ENCODE measurements around the gene RAB4A.

The RAB4A gene

DNA sequence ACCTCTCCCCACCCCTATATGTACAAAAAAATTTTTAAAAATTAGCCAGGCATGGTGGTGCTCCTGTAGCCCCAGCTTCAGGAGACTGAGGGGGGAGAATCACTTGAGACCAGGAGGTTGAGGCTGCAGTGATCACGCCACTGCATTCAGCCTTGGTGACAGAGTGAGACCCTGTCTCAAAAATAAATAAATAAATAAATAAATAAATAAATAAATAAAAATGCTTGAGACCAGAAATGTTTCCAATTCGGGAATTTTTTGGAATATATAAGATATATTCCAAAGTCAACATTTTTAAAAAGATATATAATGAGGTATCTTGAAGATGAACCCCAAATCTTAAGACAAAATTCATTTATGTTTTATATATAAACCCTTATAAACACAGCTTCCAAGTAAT is 42.4 kb upstream of the RAB4A start (continued):
- TF ChIP-seq, protein P1, sequence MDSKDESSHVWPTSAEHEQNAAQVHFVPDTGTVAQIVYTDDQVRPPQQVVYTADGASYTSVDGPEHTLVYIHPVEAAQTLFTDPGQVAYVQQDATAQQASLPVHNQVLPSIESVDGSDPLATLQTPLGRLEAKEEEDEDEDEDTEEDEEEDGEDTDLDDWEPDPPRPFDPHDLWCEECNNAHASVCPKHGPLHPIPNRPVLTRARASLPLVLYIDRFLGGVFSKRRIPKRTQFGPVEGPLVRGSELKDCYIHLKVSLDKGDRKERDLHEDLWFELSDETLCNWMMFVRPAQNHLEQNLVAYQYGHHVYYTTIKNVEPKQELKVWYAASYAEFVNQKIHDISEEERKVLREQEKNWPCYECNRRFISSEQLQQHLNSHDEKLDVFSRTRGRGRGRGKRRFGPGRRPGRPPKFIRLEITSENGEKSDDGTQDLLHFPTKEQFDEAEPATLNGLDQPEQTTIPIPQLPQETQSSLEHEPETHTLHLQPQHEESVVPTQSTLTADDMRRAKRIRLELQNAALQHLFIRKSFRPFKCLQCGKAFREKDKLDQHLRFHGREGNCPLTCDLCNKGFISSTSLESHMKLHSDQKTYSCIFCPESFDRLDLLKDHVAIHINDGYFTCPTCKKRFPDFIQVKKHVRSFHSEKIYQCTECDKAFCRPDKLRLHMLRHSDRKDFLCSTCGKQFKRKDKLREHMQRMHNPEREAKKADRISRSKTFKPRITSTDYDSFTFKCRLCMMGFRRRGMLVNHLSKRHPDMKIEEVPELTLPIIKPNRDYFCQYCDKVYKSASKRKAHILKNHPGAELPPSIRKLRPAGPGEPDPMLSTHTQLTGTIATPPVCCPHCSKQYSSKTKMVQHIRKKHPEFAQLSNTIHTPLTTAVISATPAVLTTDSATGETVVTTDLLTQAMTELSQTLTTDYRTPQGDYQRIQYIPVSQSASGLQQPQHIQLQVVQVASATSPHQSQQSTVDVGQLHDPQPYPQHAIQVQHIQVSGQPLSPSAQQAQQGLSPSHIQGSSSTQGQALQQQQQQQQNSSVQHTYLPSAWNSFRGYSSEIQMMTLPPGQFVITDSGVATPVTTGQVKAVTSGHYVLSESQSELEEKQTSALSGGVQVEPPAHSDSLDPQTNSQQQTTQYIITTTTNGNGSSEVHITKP (tag by site-specific recombination; IDR thresholded peaks at IDR 0.05): no peak
- no peak for TF ChIP-seq ZNF416 (tag by site-specific recombination; IDR thresholded peaks at IDR 0.05)
- no peak for TF ChIP-seq ZNF121 (tag by site-specific recombination; IDR thresholded peaks at IDR 0.05)
- no peak for TF ChIP-seq ZNF274 (IDR thresholded peaks at IDR 0.05; ENCODE audit: low read length)
- no peak for TF ChIP-seq ZNF274 (tag by site-specific recombination; IDR thresholded peaks at IDR 0.05; ENCODE audit: borderline replicate concordance)
- TF ChIP-seq ZBTB1 (tag by site-specific recombination; IDR thresholded peaks at IDR 0.05): 0 out of 2 replicates have a peak, but pooled peaks have one; percentile 58
- TF ChIP-seq ZNF768 (tag by site-specific recombination; IDR thresholded peaks at IDR 0.05): no peak
- TF ChIP-seq, protein P2, sequence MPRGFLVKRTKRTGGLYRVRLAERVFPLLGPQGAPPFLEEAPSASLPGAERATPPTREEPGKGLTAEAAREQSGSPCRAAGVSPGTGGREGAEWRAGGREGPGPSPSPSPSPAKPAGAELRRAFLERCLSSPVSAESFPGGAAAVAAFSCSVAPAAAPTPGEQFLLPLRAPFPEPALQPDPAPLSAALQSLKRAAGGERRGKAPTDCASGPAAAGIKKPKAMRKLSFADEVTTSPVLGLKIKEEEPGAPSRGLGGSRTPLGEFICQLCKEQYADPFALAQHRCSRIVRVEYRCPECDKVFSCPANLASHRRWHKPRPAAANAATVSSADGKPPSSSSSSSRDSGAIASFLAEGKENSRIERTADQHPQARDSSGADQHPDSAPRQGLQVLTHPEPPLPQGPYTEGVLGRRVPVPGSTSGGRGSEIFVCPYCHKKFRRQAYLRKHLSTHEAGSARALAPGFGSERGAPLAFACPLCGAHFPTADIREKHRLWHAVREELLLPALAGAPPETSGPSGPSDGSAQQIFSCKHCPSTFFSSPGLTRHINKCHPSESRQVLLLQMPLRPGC (tag by site-specific recombination; IDR thresholded peaks at IDR 0.05): no peak
- peak; percentile 79; the same call in 1 of the 2 replicates for TF ChIP-seq ZNF292 (tag by site-specific recombination; IDR thresholded peaks at IDR 0.05; ENCODE audit: borderline replicate concordance, low read depth)
- TF ChIP-seq ZNF394 (tag by site-specific recombination; IDR thresholded peaks at IDR 0.05; ENCODE audit: borderline replicate concordance): peak; percentile 93; the same call in 1 of the 2 replicates
- no peak for TF ChIP-seq ZNF174 (tag by site-specific recombination; IDR thresholded peaks at IDR 0.05)
- peak; percentile 93 for TF ChIP-seq ZNF404 (tag by site-specific recombination; IDR thresholded peaks at IDR 0.05)
- TF ChIP-seq ZEB2 (tag by site-specific recombination; IDR thresholded peaks at IDR 0.05): no peak
- TF ChIP-seq, protein P3, sequence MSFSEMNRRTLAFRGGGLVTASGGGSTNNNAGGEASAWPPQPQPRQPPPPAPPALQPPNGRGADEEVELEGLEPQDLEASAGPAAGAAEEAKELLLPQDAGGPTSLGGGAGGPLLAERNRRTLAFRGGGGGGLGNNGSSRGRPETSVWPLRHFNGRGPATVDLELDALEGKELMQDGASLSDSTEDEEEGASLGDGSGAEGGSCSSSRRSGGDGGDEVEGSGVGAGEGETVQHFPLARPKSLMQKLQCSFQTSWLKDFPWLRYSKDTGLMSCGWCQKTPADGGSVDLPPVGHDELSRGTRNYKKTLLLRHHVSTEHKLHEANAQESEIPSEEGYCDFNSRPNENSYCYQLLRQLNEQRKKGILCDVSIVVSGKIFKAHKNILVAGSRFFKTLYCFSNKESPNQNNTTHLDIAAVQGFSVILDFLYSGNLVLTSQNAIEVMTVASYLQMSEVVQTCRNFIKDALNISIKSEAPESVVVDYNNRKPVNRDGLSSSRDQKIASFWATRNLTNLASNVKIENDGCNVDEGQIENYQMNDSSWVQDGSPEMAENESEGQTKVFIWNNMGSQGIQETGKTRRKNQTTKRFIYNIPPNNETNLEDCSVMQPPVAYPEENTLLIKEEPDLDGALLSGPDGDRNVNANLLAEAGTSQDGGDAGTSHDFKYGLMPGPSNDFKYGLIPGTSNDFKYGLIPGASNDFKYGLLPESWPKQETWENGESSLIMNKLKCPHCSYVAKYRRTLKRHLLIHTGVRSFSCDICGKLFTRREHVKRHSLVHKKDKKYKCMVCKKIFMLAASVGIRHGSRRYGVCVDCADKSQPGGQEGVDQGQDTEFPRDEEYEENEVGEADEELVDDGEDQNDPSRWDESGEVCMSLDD (tag by site-specific recombination; IDR thresholded peaks at IDR 0.05): no peak
- TF ChIP-seq ZNF610 (tag by site-specific recombination; IDR thresholded peaks at IDR 0.05; ENCODE audit: borderline replicate concordance): peak; percentile 31; the same call in 1 of the 2 replicates
- no peak for TF ChIP-seq ZFP3 (tag by site-specific recombination; IDR thresholded peaks at IDR 0.05; ENCODE audit: low read depth)
- TF ChIP-seq ZFP69B (tag by site-specific recombination; IDR thresholded peaks at IDR 0.05): no peak
- TF ChIP-seq, protein P4, sequence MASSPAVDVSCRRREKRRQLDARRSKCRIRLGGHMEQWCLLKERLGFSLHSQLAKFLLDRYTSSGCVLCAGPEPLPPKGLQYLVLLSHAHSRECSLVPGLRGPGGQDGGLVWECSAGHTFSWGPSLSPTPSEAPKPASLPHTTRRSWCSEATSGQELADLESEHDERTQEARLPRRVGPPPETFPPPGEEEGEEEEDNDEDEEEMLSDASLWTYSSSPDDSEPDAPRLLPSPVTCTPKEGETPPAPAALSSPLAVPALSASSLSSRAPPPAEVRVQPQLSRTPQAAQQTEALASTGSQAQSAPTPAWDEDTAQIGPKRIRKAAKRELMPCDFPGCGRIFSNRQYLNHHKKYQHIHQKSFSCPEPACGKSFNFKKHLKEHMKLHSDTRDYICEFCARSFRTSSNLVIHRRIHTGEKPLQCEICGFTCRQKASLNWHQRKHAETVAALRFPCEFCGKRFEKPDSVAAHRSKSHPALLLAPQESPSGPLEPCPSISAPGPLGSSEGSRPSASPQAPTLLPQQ (tag by site-specific recombination; IDR thresholded peaks at IDR 0.05): no peak
- TF ChIP-seq ZNF544 (tag by site-specific recombination; IDR thresholded peaks at IDR 0.05): no peak
- TF ChIP-seq ZNF654 (tag by site-specific recombination; IDR thresholded peaks at IDR 0.05; ENCODE audit: low read depth): no peak
- no peak for TF ChIP-seq ZNF791 (tag by site-specific recombination; IDR thresholded peaks at IDR 0.05)
- peak; percentile 54; the same call in 1 of the 2 replicates for TF ChIP-seq ZNF223 (tag by site-specific recombination; IDR thresholded peaks at IDR 0.05)
- TF ChIP-seq, protein P5, sequence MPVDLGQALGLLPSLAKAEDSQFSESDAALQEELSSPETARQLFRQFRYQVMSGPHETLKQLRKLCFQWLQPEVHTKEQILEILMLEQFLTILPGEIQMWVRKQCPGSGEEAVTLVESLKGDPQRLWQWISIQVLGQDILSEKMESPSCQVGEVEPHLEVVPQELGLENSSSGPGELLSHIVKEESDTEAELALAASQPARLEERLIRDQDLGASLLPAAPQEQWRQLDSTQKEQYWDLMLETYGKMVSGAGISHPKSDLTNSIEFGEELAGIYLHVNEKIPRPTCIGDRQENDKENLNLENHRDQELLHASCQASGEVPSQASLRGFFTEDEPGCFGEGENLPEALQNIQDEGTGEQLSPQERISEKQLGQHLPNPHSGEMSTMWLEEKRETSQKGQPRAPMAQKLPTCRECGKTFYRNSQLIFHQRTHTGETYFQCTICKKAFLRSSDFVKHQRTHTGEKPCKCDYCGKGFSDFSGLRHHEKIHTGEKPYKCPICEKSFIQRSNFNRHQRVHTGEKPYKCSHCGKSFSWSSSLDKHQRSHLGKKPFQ (tag by site-specific recombination; IDR thresholded peaks at IDR 0.05): no peak
- peak; percentile 32; the same call in 1 of the 2 replicates for TF ChIP-seq ZNF341 (tag by site-specific recombination; IDR thresholded peaks at IDR 0.05; ENCODE audit: low read depth)
- no peak for TF ChIP-seq WT1 (tag by site-specific recombination; IDR thresholded peaks at IDR 0.05)

Data from HEK293 (cell line).